Kasumi-1 (cell line): Measurements from ENCODE around the gene POLR2H.

ENCODE experiments used
- DNase-seq, 2 experiments: peaks; one replicate each; lab custom pipeline; 2025; lab: John Stamatoyannopoulos, UW

The POLR2H gene

GRCh38 chr3:184352149-184352785 is 9.2 kb upstream of the POLR2H start:
- DNase-seq: no peak

GRCh38 chr3:184352897-184353545 is 8.5 kb upstream of the POLR2H start:
- no peak for DNase-seq

GRCh38 chr3:184353546-184353941 is 8.0 kb upstream of the POLR2H start:
- no peak for DNase-seq

- peak; percentile 23 to 24 for DNase-seq
These were observed 7.3 kb upstream of the POLR2H start for GRCh38 chr3:184354121-184354728.

- DNase-seq: no peak
These were observed 6.8 kb upstream of the POLR2H start for GRCh38 chr3:184354754-184355153.

GRCh38 chr3:184355261-184356040 is 6.1 kb upstream of the POLR2H start:
- DNase-seq: no peak

- DNase-seq: no peak
These were observed 4.0 kb upstream of the POLR2H start for GRCh38 chr3:184357248-184358123.

- DNase-seq: no peak
These were observed 3.3 kb upstream of the POLR2H start for GRCh38 chr3:184358124-184358767.

- no peak for DNase-seq
These were observed 2.6 kb upstream of the POLR2H start for GRCh38 chr3:184358921-184359350.

GRCh38 chr3:184359610-184360009 is 1.9 kb upstream of the POLR2H start:
- no peak for DNase-seq

- DNase-seq: no peak
These were observed 1.2 kb upstream of the POLR2H start for GRCh38 chr3:184360070-184360928.

- DNase-seq: no peak
These were observed 480 bp upstream of the POLR2H start for GRCh38 chr3:184360929-184361531.

- DNase-seq: peak; percentile 76 to 78
These were observed 590 bp downstream of the POLR2H start for GRCh38 chr3:184361932-184362667.

- peak; percentile 96 to 97 for DNase-seq
These were observed 1.4 kb downstream of the POLR2H start for GRCh38 chr3:184362668-184363546.

GRCh38 chr3:184366619-184367289 is 5.2 kb downstream of the POLR2H start:
- DNase-seq: no peak

- DNase-seq: no peak
These were observed 6.6 kb downstream of the POLR2H start for GRCh38 chr3:184368116-184368515.

- no peak for DNase-seq
These were observed 7.2 kb downstream of the POLR2H start for GRCh38 chr3:184368586-184369183.
